ENCODE data around the gene ZBED4.

ZBED4 gene

DNA sequence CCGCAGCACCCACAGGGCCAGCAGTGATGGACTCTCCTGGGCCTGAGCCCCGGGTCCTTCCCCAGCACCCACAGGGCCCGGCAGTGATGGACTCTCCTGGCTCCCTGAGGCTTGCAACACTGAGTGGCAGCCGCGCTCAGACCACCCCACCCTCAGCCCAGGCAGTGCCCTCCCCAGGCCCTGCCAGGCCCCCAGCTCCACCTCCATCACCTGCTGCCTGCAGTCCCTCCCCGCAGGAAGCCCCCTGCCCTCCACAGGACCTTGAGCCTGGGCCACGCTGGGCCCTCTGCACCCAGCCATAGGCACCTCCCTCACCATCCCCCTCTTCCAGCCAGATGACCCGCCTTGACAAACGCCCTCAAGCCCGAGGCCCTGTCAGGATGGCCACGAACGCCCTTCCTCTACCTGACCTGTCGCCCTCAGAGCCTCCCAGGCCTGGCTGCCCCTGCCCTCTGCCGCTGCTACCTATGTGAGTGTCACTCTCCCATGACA is 53.2 kb downstream of the ZBED4 start:
- DNase-seq = no peak

- no peak for DNase-seq
Observed at GRCh38 chr22:49907807-49908206, 54.2 kb downstream of the ZBED4 start.

DNA sequence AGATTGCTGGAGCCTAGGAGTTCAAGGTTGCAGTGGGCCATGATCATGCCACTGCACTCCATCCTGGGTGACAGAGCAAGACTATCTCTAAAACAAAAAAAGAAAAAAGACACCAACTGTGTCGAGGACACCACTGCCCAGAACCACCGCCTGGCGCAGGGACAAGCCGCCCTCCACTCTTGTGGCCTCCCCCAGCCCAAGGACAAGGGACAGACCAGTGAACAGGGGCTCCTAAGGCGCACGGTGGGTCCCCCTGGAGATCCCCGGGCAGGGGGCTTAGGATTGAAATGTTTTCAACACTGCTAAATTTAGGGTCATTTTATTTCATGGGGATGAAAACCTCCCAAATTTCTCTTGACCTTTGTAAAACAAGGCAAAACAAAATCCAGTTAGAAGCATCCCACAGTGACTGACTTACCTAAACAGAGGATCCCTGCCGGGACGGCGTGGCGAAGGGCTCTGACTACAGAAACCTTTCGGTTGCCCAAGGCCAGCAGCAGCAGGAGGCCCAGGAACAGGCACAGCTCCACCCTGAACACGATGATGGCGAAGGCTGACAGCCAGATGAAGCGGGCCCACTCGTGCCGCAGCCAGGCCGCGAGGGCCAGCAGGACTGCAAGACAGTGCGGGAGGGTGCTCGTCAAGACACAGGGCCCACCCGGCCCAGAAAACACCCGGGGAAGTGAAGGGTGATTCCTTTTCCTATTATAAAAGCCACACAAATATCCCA is 56.0 kb downstream of the ZBED4 start:
- no peak for DNase-seq

GRCh38 chr22:49910229-49911155 is 56.8 kb downstream of the ZBED4 start:
- no peak for DNase-seq

- no peak for DNase-seq
Observed at GRCh38 chr22:49911881-49912625, 58.4 kb downstream of the ZBED4 start.

- DNase-seq = no peak
Observed at GRCh38 chr22:49913026-49913425, 59.4 kb downstream of the ZBED4 start.

GRCh38 chr22:49913446-49913845 is 59.8 kb downstream of the ZBED4 start:
- DNase-seq = no peak

DNA sequence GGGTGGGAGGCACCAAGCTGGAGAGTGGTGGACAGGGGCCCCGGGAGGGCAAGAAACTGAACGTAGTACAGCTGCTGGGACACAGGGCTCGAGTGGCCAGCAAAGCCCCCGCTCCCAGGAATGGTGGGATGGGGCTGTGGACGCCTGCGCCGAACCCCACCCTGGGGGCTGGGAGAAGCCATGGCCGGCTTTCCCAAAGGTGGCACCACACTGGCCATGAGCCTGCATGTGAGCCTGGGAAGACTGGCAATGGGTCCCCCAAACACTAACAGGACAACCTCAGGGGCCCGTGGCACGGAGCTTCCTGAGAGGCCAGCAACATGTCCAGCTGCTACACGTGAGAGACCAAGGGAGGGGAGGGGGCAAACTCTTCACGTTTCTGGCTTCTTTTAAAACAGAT is 60.6 kb downstream of the ZBED4 start:
- DNase-seq = no peak

DNA sequence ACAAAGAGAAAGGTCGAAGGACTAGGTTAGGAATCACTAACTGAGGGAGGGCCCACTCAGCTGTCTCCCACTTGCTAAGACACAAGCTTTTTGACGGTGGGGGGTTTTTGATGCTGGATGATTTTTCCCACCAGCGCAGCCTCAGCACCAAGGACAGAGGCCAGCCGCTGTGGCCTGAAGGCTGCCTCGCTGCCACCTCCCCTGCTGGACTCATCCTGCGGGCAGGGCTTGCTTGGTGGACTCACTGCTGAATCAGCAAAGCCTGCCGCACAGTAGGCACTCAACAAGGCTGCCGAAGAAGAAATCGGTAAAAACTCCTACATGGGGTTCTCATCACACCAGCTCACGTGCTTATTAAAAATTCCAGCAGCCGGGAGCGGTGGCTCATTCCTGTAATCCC is 62.0 kb downstream of the ZBED4 start:
- DNase-seq = no peak

GRCh38 chr22:49916831-49917230 is 63.2 kb downstream of the ZBED4 start:
- no peak for DNase-seq

DNA sequence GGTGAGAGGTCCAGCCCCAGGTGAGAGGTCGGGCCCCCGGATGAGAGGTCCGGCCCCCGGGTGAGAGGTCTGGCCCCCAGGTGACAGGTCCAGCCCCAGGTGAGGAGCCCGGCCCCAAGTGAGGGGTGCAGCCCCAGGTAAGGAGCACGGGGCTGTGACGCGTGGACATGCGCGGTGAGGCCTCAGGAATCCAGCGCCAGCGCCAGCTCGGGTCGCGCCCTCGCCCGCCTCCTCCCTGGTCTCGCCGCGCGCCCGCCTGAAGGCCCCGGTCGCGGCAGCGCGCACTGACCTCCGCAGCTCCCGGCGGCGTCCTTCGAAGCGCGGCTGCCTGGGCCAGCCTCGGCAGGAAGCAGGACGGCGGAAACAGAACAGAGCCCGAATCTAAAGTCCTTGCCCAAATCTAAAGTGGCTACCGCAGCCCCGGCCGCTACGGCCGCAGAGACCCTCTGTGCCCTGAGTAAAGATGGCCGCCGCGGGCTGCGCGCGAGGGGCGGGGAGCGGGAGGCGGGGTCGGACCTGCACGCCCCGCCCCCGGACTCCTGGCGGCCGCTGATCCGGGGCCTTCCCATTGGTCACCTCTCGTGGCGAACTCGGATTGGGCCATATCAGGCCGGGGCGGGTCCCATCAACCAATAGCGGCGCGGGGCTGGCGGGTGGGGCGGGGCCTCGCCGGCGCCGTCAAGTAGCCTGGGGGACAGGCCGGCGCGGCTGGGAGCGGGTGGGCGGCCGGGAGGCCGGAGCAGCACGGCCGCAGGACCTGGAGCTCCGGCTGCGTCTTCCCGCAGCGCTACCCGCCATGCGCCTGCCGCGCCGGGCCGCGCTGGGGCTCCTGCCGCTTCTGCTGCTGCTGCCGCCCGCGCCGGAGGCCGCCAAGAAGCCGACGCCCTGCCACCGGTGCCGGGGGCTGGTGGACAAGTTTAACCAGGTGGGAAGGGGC is 64.6 kb downstream of the ZBED4 start, which contains the start of the genes ALG12 and CRELD2:
Gene ALG12, minus strand, starts transcription at position 465 of the 937 bp plus-strand sequence. CDS start 4,673 bp downstream, outside the sequence.
Gene CRELD2, plus strand, starts transcription at position 661 of the 937 bp plus-strand sequence. Its CDS starts 136 bp downstream, at position 797.
- peak; percentile 77 to 84 for DNase-seq

- no peak for DNase-seq
Observed at GRCh38 chr22:49918911-49919881, 65.6 kb downstream of the ZBED4 start.

- no peak for DNase-seq
Observed at GRCh38 chr22:49920859-49921258, 67.2 kb downstream of the ZBED4 start.

DNA sequence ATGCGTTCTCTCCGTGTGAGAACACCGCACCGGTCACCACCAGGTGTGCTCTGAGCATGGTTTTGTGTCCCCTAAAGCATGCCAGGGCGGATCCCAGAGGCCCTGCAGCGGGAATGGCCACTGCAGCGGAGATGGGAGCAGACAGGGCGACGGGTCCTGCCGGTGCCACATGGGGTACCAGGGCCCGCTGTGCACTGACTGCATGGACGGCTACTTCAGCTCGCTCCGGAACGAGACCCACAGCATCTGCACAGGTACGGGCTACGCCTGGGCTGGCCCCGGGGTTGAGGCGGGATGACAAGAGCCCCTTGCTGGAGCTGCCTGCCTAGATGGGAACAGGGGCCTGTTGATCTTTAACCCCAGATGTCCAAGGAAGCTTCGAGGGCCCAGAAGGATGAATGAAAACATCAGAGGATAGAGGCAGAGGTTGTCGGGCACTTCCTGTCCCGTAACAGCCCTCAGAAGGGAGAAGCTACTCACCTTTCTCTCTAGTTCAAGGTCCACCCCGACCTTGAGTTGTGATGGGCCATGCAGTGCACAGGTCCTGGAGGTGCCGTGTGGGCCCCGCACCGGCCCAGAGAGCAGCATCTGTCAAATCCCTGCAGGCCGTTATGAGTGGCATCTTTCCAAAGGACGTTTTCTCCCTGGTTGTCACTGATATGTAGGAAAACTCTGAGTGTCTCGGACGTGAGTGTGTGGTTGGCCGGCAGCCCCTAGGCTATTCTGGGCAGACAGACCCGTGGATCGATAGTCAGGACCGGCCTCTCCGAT is 68.0 kb downstream of the ZBED4 start:
- no peak for DNase-seq

DNA sequence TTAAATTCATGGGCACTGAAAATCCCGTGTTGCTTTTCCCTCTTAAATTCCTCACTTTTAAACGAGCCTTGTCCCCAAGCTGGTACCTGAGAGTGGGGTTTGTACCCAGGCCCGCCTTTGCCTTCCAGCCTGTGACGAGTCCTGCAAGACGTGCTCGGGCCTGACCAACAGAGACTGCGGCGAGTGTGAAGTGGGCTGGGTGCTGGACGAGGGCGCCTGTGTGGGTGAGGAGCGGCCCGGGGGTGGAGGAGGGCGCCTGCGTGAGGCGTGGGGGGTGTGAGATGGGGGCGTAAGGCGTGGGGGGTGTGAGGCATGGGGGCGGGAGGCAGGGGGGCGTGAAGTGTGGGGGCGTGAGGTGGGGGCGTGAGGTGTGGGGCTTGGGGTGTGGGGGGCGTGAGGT is 68.8 kb downstream of the ZBED4 start:
- DNase-seq = no peak

DNA sequence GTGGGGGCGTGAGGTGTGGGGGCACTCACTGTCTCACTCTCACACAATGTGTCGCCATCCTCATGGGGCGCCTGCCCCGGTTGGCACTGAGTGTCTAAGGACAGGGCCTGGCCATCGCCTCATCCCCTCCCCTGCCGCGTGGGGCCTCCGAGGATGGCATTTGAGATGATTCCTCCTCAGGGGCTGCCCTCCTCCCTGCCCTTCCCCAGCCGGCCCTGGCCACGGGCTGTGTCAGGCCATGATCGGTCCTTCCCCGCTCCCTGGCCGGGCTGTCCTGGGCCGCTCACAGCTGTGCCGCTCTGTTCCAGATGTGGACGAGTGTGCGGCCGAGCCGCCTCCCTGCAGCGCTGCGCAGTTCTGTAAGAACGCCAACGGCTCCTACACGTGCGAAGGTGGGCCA is 69.3 kb downstream of the ZBED4 start:
- no peak for DNase-seq

DNA sequence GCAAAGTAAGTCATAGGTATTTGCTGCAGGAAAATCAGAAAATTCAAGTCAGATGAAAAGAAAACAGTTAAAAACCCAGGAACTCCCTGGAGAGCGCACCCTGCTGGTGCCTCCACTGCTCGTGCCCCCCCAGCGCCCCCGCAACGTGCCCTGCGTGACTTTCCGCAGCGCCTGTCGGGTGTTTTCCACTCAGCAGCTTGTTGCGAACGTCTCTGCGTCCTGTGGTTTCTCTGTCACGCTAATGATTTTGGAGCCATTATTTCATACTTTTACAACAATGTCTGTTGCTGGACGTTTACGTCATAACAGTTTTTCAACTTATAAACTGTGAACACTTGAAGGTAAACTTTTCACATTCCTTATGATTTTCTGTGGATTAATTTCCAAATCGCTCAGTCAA is 69.8 kb downstream of the ZBED4 start:
- no peak for DNase-seq

- no peak for DNase-seq
Observed at GRCh38 chr22:49924113-49924833, 70.6 kb downstream of the ZBED4 start.
